GM18505 (cell line): Measurements from ENCODE around the gene U2AF2.
A peak's percentile ranks its signal among the peaks of the same experiment; 100 is the strongest.

Experiments used
- ATAC-seq: cut with Tn5 transposase; IDR thresholded peaks from one replicate; pipeline ENCODE4 v1.9.1; 2021; ENCODE audit not compliant: unreplicated experiment
- POLR2A ChIP-seq: IDR thresholded peaks from 4 replicates; pipeline ENCODE4 v1.6.1; 2011; ENCODE audit warnings: borderline replicate concordance; ENCODE audit not compliant: insufficient read depth, insufficient read length; ENCODE audit errors: extremely low read depth

Gene U2AF2

DNA sequence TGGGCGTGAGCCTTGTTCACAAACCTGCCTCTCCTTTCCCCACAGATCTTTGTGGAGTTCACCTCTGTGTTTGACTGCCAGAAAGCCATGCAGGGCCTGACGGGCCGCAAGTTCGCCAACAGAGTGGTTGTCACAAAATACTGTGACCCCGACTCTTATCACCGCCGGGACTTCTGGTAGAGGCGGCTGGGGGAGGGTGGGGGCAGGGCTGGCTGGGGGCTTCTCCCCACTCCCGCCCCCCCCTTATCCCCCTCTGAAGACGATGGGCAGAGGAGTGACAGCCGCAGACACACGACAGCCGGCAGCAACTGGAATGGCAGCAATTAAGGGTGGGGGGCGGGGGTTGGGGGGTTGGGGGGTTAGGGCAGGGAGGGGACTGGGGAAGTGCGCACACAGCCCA is 19.1 kb downstream of the U2AF2 start:
- no peak for TF ChIP-seq POLR2A
- ATAC-seq, result no peak

- no peak for ATAC-seq
- no peak for TF ChIP-seq POLR2A
These were observed 19.6 kb downstream of the U2AF2 start for GRCh38 chr19:55674459-55674840.

GRCh38 chr19:55674841-55675660 is 20.2 kb downstream of the U2AF2 start, which contains the start of gene EPN1:
EPN1 (plus strand) TSS chr19:55675226; CDS start chr19:55678628, 3,402 bp downstream.
- TF ChIP-seq POLR2A, result peak; percentile 53

GRCh38 chr19:55675661-55676354 is 21.0 kb downstream of the U2AF2 start:
- no peak for ATAC-seq
- TF ChIP-seq POLR2A, result no peak

More at GRCh38 chr19:55674841-55675660, 20.2 kb downstream of the U2AF2 start, which contains the start of gene EPN1:
- peak; percentile 61 for ATAC-seq

DNA sequence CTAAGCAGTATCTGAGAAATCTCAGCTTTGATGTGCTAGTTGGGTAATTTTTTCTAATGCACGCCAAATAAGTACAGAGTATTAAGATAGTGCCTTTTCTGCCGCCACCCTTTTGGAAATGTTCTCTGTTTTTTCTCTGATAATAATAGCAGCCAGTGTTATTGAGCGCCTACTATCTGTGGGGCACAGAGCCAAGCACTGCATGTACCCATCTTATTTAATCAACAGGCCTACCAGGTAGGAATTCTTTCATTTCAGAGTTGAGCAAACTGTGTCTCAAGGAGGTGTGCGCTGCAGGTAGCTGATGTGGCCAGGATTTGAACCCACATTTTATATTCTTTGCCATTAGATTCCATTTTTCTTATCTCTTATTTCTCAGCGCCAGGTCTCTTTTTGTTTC is 21.5 kb downstream of the U2AF2 start:
- ATAC-seq, result no peak
- no peak for TF ChIP-seq POLR2A

DNA sequence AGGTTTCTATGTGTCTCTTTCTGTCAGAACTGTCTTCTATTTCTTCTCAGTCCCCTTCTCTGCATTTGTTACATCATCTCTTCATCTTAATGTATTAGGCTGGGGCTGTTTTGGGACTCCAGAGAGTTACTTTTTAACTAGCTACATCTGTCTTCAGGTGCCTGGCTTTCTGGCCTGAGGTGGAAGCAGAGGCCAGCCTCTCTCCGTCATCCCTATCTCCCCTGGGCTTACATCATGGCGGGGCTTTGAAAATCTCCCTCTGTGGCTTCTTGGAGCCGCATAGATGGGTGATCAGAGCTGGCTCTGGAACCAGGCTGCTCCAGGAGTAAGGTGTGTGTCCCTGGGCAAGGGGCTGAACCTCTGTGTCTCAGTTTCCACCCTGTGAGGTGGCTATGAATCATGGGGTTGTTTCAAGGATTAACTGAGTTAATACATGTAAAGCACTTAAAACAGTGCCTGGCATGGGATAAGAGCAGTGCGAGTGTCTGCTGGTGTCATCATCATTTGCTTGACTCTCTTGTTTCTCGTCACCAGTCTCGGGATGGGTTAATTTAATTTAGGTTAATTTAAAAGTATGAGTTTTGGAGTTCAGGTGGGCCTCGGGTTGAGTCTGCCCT is 22.2 kb downstream of the U2AF2 start:
- TF ChIP-seq POLR2A, result no peak

GRCh38 chr19:55677572-55678028 is 22.8 kb downstream of the U2AF2 start:
- no peak for ATAC-seq
- TF ChIP-seq POLR2A, result no peak

More for the DNA sequence above, 22.2 kb downstream of the U2AF2 start:
- ATAC-seq, result no peak

DNA sequence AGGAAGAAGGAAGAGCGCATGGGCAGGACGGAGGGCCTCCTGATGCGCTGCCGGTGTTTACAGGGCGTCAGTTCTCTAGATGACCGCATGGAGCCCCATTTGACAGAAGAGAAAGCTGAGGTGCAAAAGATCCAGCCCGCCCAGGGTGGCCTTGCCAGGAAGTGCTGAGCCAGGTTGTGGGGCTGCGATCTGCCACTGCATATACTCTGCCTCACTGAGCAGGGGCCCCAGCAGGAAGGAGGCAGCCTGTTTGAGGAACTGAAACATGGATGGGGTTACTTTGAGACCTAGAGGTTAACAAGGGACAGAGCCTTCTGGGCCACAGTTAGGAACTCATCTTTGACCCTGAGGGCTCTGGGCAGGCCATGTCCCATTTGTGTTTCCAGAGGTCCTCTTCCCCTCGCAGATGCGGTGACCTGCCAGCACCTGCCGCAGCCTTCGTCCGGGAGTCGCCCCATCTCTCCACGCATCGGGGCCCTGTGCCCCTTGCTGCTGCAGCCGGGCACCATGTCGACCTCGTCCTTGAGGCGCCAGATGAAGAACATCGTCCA is 23.4 kb downstream of the U2AF2 start:
- ATAC-seq, result peak; percentile 57
- peak; percentile 74 for TF ChIP-seq POLR2A

- no peak for TF ChIP-seq POLR2A
- ATAC-seq, result no peak
These were observed 24.8 kb downstream of the U2AF2 start for GRCh38 chr19:55679343-55680257.

- TF ChIP-seq POLR2A, result no peak
- ATAC-seq, result no peak
These were observed 25.7 kb downstream of the U2AF2 start for GRCh38 chr19:55680339-55681130.
